Activated CD4-positive, alpha-beta T cell treated with anti-CD3 and anti-CD28 coated beads, Interleukin-2, amount 50 U/mL, for 4 hours (primary cell): ENCODE results near the gene EXD3.

Source experiments
- DNase-seq, 2 experiments: peaks; one replicate each; pipeline ENCODE4 v3.0.0-alpha.2; 2020

EXD3 gene

GRCh38 chr9:137303151-137303892 lies 119.6 kb downstream of the EXD3 start:
- DNase-seq: no peak

GRCh38 chr9:137302449-137303150 lies 120.4 kb downstream of the EXD3 start:
- DNase-seq: no peak

GRCh38 chr9:137302118-137302448 lies 120.9 kb downstream of the EXD3 start, which contains the start of gene NRARP:
NRARP (minus strand) TSS chr9:137302271; CDS start chr9:137301928, 343 bp downstream.
- peak; percentile 89 to 93 for DNase-seq

- no peak for DNase-seq
These were observed 121.6 kb downstream of the EXD3 start for GRCh38 chr9:137301081-137301947.

GRCh38 chr9:137300567-137301080 lies 122.3 kb downstream of the EXD3 start:
- DNase-seq: no peak

- no peak for DNase-seq
These were observed 123.0 kb downstream of the EXD3 start for GRCh38 chr9:137299938-137300337.

GRCh38 chr9:137299203-137299565 lies 123.8 kb downstream of the EXD3 start:
- DNase-seq: no peak

GRCh38 chr9:137298401-137299202 lies 124.4 kb downstream of the EXD3 start:
- DNase-seq: no peak

GRCh38 chr9:137297966-137298365 lies 125.0 kb downstream of the EXD3 start:
- DNase-seq: no peak

- no peak for DNase-seq
These were observed 126.0 kb downstream of the EXD3 start for GRCh38 chr9:137296670-137297664.

GRCh38 chr9:137295849-137296669 lies 126.9 kb downstream of the EXD3 start:
- DNase-seq: no peak

- peak in 1 of 2 experiments; percentile 28 for DNase-seq
These were observed 127.6 kb downstream of the EXD3 start for GRCh38 chr9:137295238-137295811.

- DNase-seq: no peak
These were observed 128.2 kb downstream of the EXD3 start for GRCh38 chr9:137294681-137295237.

- no peak for DNase-seq
These were observed 128.8 kb downstream of the EXD3 start for GRCh38 chr9:137294091-137294680.

- DNase-seq: no peak
These were observed 129.4 kb downstream of the EXD3 start for GRCh38 chr9:137293482-137294090.

- DNase-seq: no peak
These were observed 129.9 kb downstream of the EXD3 start for GRCh38 chr9:137293094-137293481.

GRCh38 chr9:137286975-137287383 lies 136.0 kb downstream of the EXD3 start:
- DNase-seq: no peak

GRCh38 chr9:137281345-137282116 lies 141.4 kb downstream of the EXD3 start:
- DNase-seq: no peak
